Thymus (tissue), 11 donors: ENCODE data around the gene ITFG2. TPM values are rescaled to one million over a fixed set of nuclear protein-coding genes. Genes with fewer than 3 reads are reported as not detected.
A peak's percentile ranks its signal among the peaks of the same experiment; 100 is the strongest.

Experiments
- DNase-seq, 9 donors: peaks; one replicate each; pipeline ENCODE4 v3.0.0-alpha.2; 2013; ENCODE audit warnings: low spot score in 9 of 9, low read depth in 6 of 9, missing footprints in 1 of 9
- H3K27ac ChIP-seq, 2 donors: one replicate each; pipeline ENCODE4 v1.5.1; 2013; ENCODE audit warnings: control low read depth in 1 of 2, low read depth in 1 of 2, low read length in 1 of 2, mild to moderate bottlenecking in 1 of 2, moderate library complexity in 1 of 2
- H3K27me3 ChIP-seq, 2 donors: one replicate each; pipeline ENCODE4 v1.5.1; 2013; ENCODE audit warnings: low read length in 1 of 2; ENCODE audit not compliant: control insufficient read depth in 2 of 2, insufficient read depth in 1 of 2
- H3K36me3 ChIP-seq, 2 donors: one replicate each; pipeline ENCODE4 v1.5.1; 2013; ENCODE audit warnings: low read length in 1 of 2, mild to moderate bottlenecking in 1 of 2, moderate library complexity in 1 of 2; ENCODE audit not compliant: control insufficient read depth in 2 of 2, insufficient read depth in 2 of 2
- H3K4me1 ChIP-seq, 2 donors: one replicate each; pipeline ENCODE4 v1.5.1; 2013; ENCODE audit warnings: low read length in 2 of 2; ENCODE audit not compliant: control insufficient read depth in 2 of 2, insufficient read depth in 2 of 2
- H3K4me3 ChIP-seq, 2 donors: one replicate each; pipeline ENCODE4 v1.5.1; 2013; ENCODE audit warnings: low read length in 2 of 2, control low read depth in 1 of 2, mild to moderate bottlenecking in 1 of 2
- H3K9me3 ChIP-seq, 2 donors: one replicate each; pipeline ENCODE4 v1.5.1; 2013; ENCODE audit warnings: low read length in 1 of 2, mild to moderate bottlenecking in 1 of 2; ENCODE audit not compliant: control insufficient read depth in 2 of 2, insufficient read depth in 1 of 2
- WGBS: extraction: QIAGEN DNeasy Blood & Tissue Kit; methylation state at CpG from one replicate; pipeline ENCODE4 v1.1.7; 2013; 5-methylcytosine and 5-hydroxymethylcytosine counted together
- polyA plus RNA-seq: library from polyadenylated mRNA; stranded (reverse); fragments of 200-250 nt; gene quantifications from one replicate; pipeline ENCODE4 v1.2.3, GENCODE V29; 2013
- total RNA-seq: library from RNA; stranded (reverse); fragments of 120-200 nt; gene quantifications from one replicate; pipeline ENCODE4 v1.2.4, GENCODE V29; 2013
- donor health status: healthy.

ITFG2 gene
- total and polyA plus RNA-seq, 2 donors, result 23.8 to 40.6 TPM

DNA sequence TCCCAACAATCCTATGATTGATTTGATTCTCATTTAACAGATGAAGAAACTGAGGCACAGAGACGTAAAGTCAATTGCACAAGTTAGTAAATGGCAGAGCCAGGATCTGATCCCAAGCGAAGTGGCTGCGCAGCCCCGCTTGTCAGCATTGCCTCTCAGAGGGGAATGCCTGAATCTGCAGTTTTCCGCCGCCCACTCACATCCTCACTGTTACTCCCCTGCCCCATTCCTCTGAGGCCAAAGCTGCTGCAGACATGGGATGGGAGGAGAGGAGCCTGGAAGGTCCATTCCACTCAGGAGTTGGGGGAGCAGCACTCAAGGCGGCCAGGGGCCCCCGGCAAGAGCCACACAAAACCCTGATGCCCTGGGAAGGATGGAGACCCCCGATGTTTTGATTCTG is 21.3 kb downstream of the ITFG2 start:
- no peak overlapping the region for H3K4me3 ChIP-seq
- DNase-seq, result no peak
- H3K27ac ChIP-seq, result no peak overlapping the region
- H3K27me3 ChIP-seq, result peaks cover 0 to 10% of the 10 kb centered on the region in 2 donors
- H3K4me1 ChIP-seq, result peaks cover 0 to 2% of the 10 kb centered on the region in 2 donors
- WGBS, result 97% methylated on average over 9 of the region's 9 CpGs
- H3K9me3 ChIP-seq, result no peaks in the 10 kb centered on the region
- H3K36me3 ChIP-seq, result peaks cover 15 to 27% of the 10 kb centered on the region in 2 donors

- peaks cover 0 to 10% of the 10 kb centered on the region in 2 donors for H3K27me3 ChIP-seq
- H3K4me3 ChIP-seq, result no peak within 1 kb of the TSS
- peaks cover 0 to 2% of the 10 kb centered on the region in 2 donors for H3K4me1 ChIP-seq
- 42% methylated on average over 32 of the region's 32 CpGs for WGBS
- H3K27ac ChIP-seq, result peak within 1 kb of the TSS in 1 of 2 donors; percentile 41
- no peaks in the 10 kb centered on the region for H3K9me3 ChIP-seq
- DNase-seq, result no peak
- peaks cover 15 to 32% of the 10 kb centered on the region in 2 donors for H3K36me3 ChIP-seq
Observed at GRCh38 chr12:2834581-2835491, 22.4 kb downstream of the ITFG2 start, which contains the start of gene NRIP2. TSS of gene NRIP2 (minus strand) at chr12:2835035. CDS start at chr12:2834983, 52 bp downstream.

GRCh38 chr12:2835691-2836403 is 23.4 kb downstream of the ITFG2 start:
- peaks cover 9 to 25% of the 10 kb centered on the region in 2 donors for H3K36me3 ChIP-seq
- 88% methylated on average over 4 of the region's 4 CpGs for WGBS
- H3K27ac ChIP-seq, result no peak overlapping the region
- H3K4me3 ChIP-seq, result no peak overlapping the region
- H3K27me3 ChIP-seq, result peaks cover 0 to 10% of the 10 kb centered on the region in 2 donors
- no peak for DNase-seq
- H3K4me1 ChIP-seq, result peaks cover 0 to 2% of the 10 kb centered on the region in 2 donors
- H3K9me3 ChIP-seq, result no peaks in the 10 kb centered on the region

DNA sequence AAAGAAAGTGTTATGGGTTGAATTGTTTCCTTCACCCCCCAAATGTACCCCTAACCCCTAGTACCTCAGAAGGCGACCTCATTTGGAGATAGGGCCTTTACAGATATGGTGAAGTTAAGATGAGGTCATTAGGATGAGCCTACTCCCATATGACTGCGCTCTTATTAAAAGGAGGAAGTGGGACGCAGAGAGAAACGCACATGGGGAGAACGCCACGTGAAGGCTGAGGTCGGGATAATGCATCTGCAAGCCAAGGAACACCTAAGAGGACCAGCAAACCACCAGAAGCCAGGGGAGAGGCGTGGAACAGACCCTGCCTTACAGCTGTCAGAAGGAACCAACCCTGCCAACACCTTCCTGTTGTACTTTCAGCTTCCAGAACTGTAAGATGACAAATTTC is 24.1 kb downstream of the ITFG2 start:
- H3K27ac ChIP-seq, result no peak overlapping the region
- H3K4me3 ChIP-seq, result no peak overlapping the region
- peaks cover 0 to 10% of the 10 kb centered on the region in 2 donors for H3K27me3 ChIP-seq
- peaks cover 12 to 31% of the 10 kb centered on the region in 2 donors for H3K36me3 ChIP-seq
- no peaks in the 10 kb centered on the region for H3K9me3 ChIP-seq
- WGBS, result 98% methylated on average over 8 of the region's 8 CpGs
- no peak for DNase-seq
- peaks cover 0 to 2% of the 10 kb centered on the region in 2 donors for H3K4me1 ChIP-seq

DNA sequence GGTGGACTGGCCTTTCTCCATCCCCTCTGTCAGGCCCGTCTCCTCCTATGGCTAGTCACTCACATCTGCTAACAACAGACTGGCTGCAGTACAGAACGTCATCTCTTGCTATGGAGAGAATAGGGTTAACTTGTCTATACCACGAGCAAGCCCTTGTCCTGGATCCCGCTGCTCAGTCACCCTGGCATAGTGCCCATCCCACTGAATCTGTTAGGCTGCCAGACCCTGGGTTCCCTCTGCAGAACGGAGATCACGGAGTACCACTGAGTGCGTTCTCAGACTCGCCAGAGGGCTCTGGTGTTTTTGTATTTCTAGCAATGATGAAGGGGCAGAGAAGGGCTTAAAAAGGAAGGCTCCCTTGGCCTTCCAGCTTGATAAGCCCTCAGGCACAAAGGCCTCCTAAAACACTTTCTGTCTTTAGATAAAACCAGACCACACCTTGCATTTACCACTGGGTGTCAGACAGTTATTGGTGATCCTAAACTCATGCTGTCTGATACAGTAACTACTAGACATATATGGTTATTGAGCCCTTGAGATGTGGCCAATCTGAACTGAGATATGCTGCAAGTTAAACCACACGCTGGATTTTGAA is 28.7 kb downstream of the ITFG2 start:
- Histone ChIP-seq H3K36me3 (peaks cover 11 to 47% of the 10 kb centered on the region in 2 donors), H3K4me1 (peaks cover 0 to 7% of the 10 kb centered on the region in 2 donors), H3K9me3 (no peaks in the 10 kb centered on the region), H3K27me3 (no peaks in the 10 kb centered on the region), H3K4me3 (no peak overlapping the region), H3K27ac (no peak overlapping the region)
- WGBS, result 88% methylated on average over 9 of the region's 9 CpGs
- no peak for DNase-seq

DNA sequence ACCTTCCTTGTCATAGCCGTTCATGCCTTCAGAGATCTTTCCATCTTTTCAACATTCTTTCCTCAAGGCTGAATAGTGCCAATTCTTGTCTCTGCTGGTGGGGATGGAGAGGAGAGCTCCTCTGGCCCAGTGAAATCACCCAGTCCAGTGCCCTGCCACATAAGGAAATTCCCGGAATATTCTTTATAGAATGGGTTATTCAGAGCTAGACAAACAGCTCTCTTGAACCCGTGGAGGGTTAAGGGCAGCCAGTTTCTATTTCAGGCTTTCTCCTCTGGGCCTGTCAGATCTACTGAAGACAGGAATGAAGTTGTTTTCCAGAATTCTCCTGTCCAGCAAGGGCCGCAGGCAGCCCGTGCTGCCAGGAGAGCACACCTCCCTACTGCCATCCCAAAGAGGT is 30.5 kb downstream of the ITFG2 start:
- H3K27me3 ChIP-seq, result no peaks in the 10 kb centered on the region
- no peaks in the 10 kb centered on the region for H3K9me3 ChIP-seq
- WGBS, result 92% methylated on average over 5 of the region's 5 CpGs
- peaks cover 0 to 9% of the 10 kb centered on the region in 2 donors for H3K4me1 ChIP-seq
- H3K36me3 ChIP-seq, result peaks cover 11 to 40% of the 10 kb centered on the region in 2 donors
- DNase-seq, result no peak
- no peak overlapping the region for H3K27ac ChIP-seq
- no peak overlapping the region for H3K4me3 ChIP-seq

GRCh38 chr12:2844786-2845185 is 32.3 kb downstream of the ITFG2 start:
- Histone ChIP-seq H3K36me3 (peaks cover 11 to 35% of the 10 kb centered on the region in 2 donors), H3K27me3 (no peaks in the 10 kb centered on the region), H3K27ac (no peak overlapping the region), H3K9me3 (no peaks in the 10 kb centered on the region), H3K4me3 (no peak overlapping the region), H3K4me1 (peaks cover 0 to 9% of the 10 kb centered on the region in 2 donors)
- no peak for DNase-seq
- 95% methylated on average over 9 of the region's 9 CpGs for WGBS

DNA sequence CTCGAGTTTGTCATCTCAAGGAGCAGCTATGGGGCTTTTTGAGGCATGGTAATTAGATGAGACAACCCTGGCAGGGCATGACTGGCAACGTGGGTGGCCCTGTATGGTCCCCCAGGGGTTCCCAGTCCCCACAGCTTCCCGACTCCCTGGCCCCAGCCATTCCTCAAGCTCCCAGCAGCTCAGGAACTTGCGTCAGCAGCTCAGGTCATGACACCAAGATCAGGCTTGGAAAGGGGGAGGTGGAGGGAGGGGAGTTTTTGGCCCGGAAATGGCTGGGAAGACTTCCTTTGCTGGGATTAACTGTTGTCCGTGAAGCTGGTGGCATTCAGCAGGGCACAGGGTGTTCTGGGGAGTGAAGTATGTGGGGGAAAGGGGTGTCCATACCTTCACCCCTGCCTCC is 32.8 kb downstream of the ITFG2 start:
- Histone ChIP-seq H3K27me3 (no peaks in the 10 kb centered on the region), H3K36me3 (peaks cover 11 to 34% of the 10 kb centered on the region in 2 donors), H3K4me1 (peaks cover 0 to 9% of the 10 kb centered on the region in 2 donors), H3K9me3 (no peaks in the 10 kb centered on the region), H3K4me3 (no peak overlapping the region), H3K27ac (no peak overlapping the region)
- no peak for DNase-seq
- WGBS, result 87% methylated on average over 6 of the region's 6 CpGs
